HEK293 (cell line): ENCODE data around the gene TEF.

Source experiments
- CTCF ChIA-PET: fragments of 350-600 bp; formaldehyde crosslinking; extraction: SDS; loops from one replicate; lab custom pipeline; 2021; ENCODE audit warnings: antibody characterized with exemption; lab: Yijun Ruan, JAX
- POLR2A ChIA-PET: fragments of 300-600 bp; formaldehyde crosslinking; extraction: SDS; loops from one replicate; lab custom pipeline; 2020; ENCODE audit warnings: antibody characterized with exemption, inconsistent platforms; lab: Yijun Ruan, JAX
- H3K27ac ChIP-seq: fragments of 200-500 bp; sonication (Bioruptor generic); 2 replicates; pipeline ENCODE4 v1.5.1; 2014; ENCODE audit warnings: low read depth, low read length, control low read depth, inconsistent platforms; ENCODE audit errors: extremely low read depth
- H3K36me3 ChIP-seq, 2 experiments: fragments of 200-500 bp in 1 of 2; sonication (Bioruptor generic) in 1 of 2; 1 replicate in 1 of 2; 2 replicates in 1 of 2; pipeline ENCODE4 v1.5.1; 2014 to 2017; ENCODE audit warnings: inconsistent platforms in 2 of 2, low read length in 2 of 2; ENCODE audit not compliant: control insufficient read depth in 2 of 2, insufficient read depth in 1 of 2
- H3K4me1 ChIP-seq: fragments of 200-500 bp; sonication (Bioruptor generic); 2 replicates; pipeline ENCODE4 v1.5.1; 2014; ENCODE audit warnings: mild to moderate bottlenecking, low read length, inconsistent platforms; ENCODE audit not compliant: control insufficient read depth, insufficient read depth
- H3K4me3 ChIP-seq: 2 replicates; pipeline ENCODE4 v1.5.1; 2011; ENCODE audit warnings: low read depth, mild to moderate bottlenecking, control low read depth, low read length, moderate library complexity
- H3K9me3 ChIP-seq: fragments of 200-500 bp; sonication (Bioruptor generic); 2 replicates; pipeline ENCODE4 v1.5.1; 2014; ENCODE audit warnings: low read depth, low read length, inconsistent platforms; ENCODE audit not compliant: control insufficient read depth, insufficient read depth
- EGR2 ChIP-seq: fragments of 450-650 bp; formaldehyde crosslinking; IDR thresholded peaks from 2 replicates; pipeline ENCODE4 v1.5.1; 2016; ENCODE audit warnings: low read depth, missing biosample characterization, missing genetic modification characterization
- GLIS1 ChIP-seq: fragments of 450-650 bp; formaldehyde crosslinking; IDR thresholded peaks from 2 replicates; pipeline ENCODE4 v1.5.1; 2016; ENCODE audit warnings: missing biosample characterization, missing genetic modification characterization
- GLIS2 ChIP-seq: fragments of 450-650 bp; formaldehyde crosslinking; IDR thresholded peaks from 2 replicates; pipeline ENCODE4 v1.5.1; 2016; ENCODE audit warnings: missing biosample characterization, missing genetic modification characterization
- KLF1 ChIP-seq: fragments of 450-650 bp; formaldehyde crosslinking; IDR thresholded peaks from 2 replicates; pipeline ENCODE4 v1.5.1; 2016; ENCODE audit warnings: missing biosample characterization, missing genetic modification characterization
- SETDB1 ChIP-seq: IDR thresholded peaks from one replicate; pipeline ENCODE4 v1.6.1; 2017; ENCODE audit warnings: mild to moderate bottlenecking, low read length, moderate library complexity, mixed read lengths; ENCODE audit not compliant: insufficient read length
- SP7 ChIP-seq: fragments of 450-650 bp; formaldehyde crosslinking; IDR thresholded peaks from 2 replicates; pipeline ENCODE4 v1.5.1; 2016; ENCODE audit warnings: missing biosample characterization, missing genetic modification characterization
- WT1 ChIP-seq: fragments of 450-650 bp; formaldehyde crosslinking; IDR thresholded peaks from 2 replicates; pipeline ENCODE4 v1.5.1; 2016; ENCODE audit warnings: missing biosample characterization, missing genetic modification characterization
- ZBTB48 ChIP-seq: fragments of 450-650 bp; formaldehyde crosslinking; IDR thresholded peaks from 2 replicates; pipeline ENCODE4 v1.5.1; 2016; ENCODE audit warnings: missing biosample characterization, missing genetic modification characterization
- ZNF10 ChIP-seq: fragments of 450-650 bp; formaldehyde crosslinking; IDR thresholded peaks from 2 replicates; pipeline ENCODE4 v1.5.1; 2017; ENCODE audit warnings: missing biosample characterization, missing genetic modification characterization
- ZNF121 ChIP-seq: fragments of 450-650 bp; formaldehyde crosslinking; IDR thresholded peaks from 2 replicates; pipeline ENCODE4 v1.5.1; 2016; ENCODE audit warnings: missing biosample characterization, missing genetic modification characterization
- ZNF16 ChIP-seq: fragments of 450-650 bp; formaldehyde crosslinking; IDR thresholded peaks from 2 replicates; pipeline ENCODE4 v1.5.1; 2016; ENCODE audit warnings: low read depth, missing biosample characterization, missing genetic modification characterization
- ZNF169 ChIP-seq: fragments of 450-650 bp; formaldehyde crosslinking; IDR thresholded peaks from 2 replicates; pipeline ENCODE4 v1.5.1; 2016; ENCODE audit warnings: missing biosample characterization, missing genetic modification characterization
- ZNF341 ChIP-seq: fragments of 450-650 bp; formaldehyde crosslinking; IDR thresholded peaks from 2 replicates; pipeline ENCODE4; 2016; ENCODE audit warnings: low read depth, missing biosample characterization, missing genetic modification characterization
- ZNF366 ChIP-seq: fragments of 450-650 bp; formaldehyde crosslinking; conservative IDR thresholded peaks from 2 replicates; pipeline ENCODE4 v1.5.1; 2016; ENCODE audit warnings: missing biosample characterization, missing genetic modification characterization
- ZNF48 ChIP-seq: fragments of 450-650 bp; formaldehyde crosslinking; IDR thresholded peaks from 2 replicates; pipeline ENCODE4 v1.5.1; 2016; ENCODE audit warnings: missing biosample characterization, missing genetic modification characterization
- TF ChIP-seq, protein P1 (sequence below): fragments of 450-650 bp; formaldehyde crosslinking; IDR thresholded peaks from 2 replicates; pipeline ENCODE4 v1.5.1; 2016; ENCODE audit warnings: missing biosample characterization, missing genetic modification characterization
- TF ChIP-seq, protein P2 (sequence below): IDR thresholded peaks from 2 replicates; pipeline ENCODE4 v1.6.1; 2011; ENCODE audit warnings: mild to moderate bottlenecking, low read depth, low read length, borderline replicate concordance
- TF ChIP-seq, protein P3 (sequence below): fragments of 450-650 bp; formaldehyde crosslinking; IDR thresholded peaks from 2 replicates; pipeline ENCODE4 v1.5.1; 2017; ENCODE audit warnings: missing biosample characterization, missing genetic modification characterization
- TF ChIP-seq, protein P4 (sequence below): fragments of 450-650 bp; formaldehyde crosslinking; IDR thresholded peaks from 2 replicates; pipeline ENCODE4 v1.5.1; 2016; ENCODE audit warnings: missing biosample characterization, missing genetic modification characterization
- TF ChIP-seq, protein P5 (sequence below): fragments of 450-650 bp; formaldehyde crosslinking; IDR thresholded peaks from 2 replicates; pipeline ENCODE4 v1.5.1; 2016; ENCODE audit warnings: missing biosample characterization, missing genetic modification characterization

Gene TEF

DNA sequence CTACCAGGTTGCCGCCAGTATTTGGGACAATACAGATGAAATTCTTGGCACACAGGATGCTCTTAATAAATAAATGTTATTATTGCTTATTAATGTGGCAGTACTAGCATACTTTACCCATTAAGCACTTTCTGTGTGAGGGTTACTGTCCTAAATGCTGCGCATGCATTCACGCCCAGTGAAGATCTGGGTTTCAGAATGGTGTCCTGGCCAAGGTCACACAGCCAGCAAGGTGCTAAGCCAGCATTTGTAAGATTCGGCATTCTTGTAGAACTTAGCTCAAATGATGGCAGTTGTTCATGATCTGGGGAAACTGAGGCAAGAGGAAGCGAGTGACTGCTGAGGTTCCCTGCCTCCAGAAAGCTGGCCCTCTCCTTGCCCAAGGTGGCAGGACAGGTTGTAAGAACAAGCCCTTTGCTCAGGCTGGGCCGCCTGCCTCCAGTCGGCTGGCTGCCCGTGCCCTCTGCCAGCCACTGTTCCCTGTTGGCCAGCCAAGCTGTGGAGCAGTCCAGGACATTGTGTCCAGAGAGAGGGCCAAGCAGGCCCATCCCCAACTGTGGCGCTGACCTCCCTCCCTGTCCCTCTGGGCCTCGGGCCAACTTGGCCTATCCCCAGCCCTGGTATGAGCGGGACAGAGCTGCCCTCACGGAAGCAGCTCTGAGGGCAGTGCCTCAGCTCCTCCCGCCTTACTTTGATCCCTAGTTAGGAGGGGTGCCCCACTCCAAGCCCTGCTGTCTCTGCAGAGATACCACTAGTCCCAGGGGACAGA is 36.1 kb downstream of the TEF start:
- Histone ChIP-seq H3K4me1 (peaks cover 6% of the 10 kb centered on the region; the same call in 1 of the 2 replicates), H3K36me3 (peaks cover 1 to 6% of the 10 kb centered on the region in 2 experiments; a peak in 2 of 3 replicates), H3K9me3 (no peaks in the 10 kb centered on the region), H3K4me3 (no peak overlapping the region), H3K27ac (no peak overlapping the region)
- TF ChIP-seq ZNF169 (tag by site-specific recombination) (no peak), GLIS2 (0 out of 2 replicates have a peak, but pooled peaks have one; percentile 37), ZNF10 (0 out of 2 replicates have a peak, but pooled peaks have one; percentile 27)
- TF ChIP-seq, protein P1, sequence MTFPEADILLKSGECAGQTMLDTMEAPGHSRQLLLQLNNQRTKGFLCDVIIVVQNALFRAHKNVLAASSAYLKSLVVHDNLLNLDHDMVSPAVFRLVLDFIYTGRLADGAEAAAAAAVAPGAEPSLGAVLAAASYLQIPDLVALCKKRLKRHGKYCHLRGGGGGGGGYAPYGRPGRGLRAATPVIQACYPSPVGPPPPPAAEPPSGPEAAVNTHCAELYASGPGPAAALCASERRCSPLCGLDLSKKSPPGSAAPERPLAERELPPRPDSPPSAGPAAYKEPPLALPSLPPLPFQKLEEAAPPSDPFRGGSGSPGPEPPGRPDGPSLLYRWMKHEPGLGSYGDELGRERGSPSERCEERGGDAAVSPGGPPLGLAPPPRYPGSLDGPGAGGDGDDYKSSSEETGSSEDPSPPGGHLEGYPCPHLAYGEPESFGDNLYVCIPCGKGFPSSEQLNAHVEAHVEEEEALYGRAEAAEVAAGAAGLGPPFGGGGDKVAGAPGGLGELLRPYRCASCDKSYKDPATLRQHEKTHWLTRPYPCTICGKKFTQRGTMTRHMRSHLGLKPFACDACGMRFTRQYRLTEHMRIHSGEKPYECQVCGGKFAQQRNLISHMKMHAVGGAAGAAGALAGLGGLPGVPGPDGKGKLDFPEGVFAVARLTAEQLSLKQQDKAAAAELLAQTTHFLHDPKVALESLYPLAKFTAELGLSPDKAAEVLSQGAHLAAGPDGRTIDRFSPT (tag by site-specific recombination) = peak; percentile 46; the same call in 1 of the 2 replicates
- TF ChIP-seq, protein P2, sequence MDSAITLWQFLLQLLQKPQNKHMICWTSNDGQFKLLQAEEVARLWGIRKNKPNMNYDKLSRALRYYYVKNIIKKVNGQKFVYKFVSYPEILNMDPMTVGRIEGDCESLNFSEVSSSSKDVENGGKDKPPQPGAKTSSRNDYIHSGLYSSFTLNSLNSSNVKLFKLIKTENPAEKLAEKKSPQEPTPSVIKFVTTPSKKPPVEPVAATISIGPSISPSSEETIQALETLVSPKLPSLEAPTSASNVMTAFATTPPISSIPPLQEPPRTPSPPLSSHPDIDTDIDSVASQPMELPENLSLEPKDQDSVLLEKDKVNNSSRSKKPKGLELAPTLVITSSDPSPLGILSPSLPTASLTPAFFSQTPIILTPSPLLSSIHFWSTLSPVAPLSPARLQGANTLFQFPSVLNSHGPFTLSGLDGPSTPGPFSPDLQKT = no peak
- POLR2A ChIA-PET = interaction anchor here (0.6 to 5.4 kb wide), 5 partner anchors 8 to 457 kb away, joined by 3 to 36 read pairs (median 4); partner anchors contain the start of genes ACO2, PHF5A and TOB2
- CTCF ChIA-PET = interaction anchor here (0.6 to 2.2 kb wide), 4 partner anchors 14 to 432 kb away, joined by 3 to 6 read pairs (median 5); no protein-coding TSS in a partner anchor

DNA sequence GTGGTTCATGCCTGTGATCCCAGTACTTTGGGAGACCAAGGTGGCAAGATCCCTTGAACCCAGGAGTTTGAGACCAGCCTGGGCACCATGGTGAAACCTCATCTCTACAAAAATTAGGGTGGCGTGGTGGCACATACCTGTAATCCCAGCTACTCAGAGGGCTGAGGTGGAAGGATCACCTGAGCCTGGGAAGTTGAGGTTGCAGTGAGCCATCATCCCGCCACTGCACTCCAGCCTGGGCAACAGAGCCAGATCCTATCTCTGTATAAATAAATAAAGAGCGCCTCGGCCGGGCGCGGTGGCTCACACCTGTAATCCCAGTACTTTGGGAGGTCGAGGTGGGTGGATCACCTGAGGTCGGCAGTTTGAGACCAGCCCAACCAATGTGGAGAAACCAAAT is 37.0 kb downstream of the TEF start:
- H3K36me3 ChIP-seq = peaks cover 6 to 13% of the 10 kb centered on the region in 2 experiments; a peak in 2 of 3 replicates
- no peak overlapping the region for H3K27ac ChIP-seq
- H3K4me1 ChIP-seq = peaks cover 6% of the 10 kb centered on the region; the same call in 1 of the 2 replicates
- TF ChIP-seq, protein P3, sequence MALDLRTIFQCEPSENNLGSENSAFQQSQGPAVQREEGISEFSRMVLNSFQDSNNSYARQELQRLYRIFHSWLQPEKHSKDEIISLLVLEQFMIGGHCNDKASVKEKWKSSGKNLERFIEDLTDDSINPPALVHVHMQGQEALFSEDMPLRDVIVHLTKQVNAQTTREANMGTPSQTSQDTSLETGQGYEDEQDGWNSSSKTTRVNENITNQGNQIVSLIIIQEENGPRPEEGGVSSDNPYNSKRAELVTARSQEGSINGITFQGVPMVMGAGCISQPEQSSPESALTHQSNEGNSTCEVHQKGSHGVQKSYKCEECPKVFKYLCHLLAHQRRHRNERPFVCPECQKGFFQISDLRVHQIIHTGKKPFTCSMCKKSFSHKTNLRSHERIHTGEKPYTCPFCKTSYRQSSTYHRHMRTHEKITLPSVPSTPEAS = no peak
- TF ChIP-seq ZNF48 (tag by site-specific recombination) (no peak), ZNF121 (tag by site-specific recombination) (peak; percentile 54), SETDB1 (no peak)
- CTCF ChIA-PET = interaction anchor here (0.9 to 2.2 kb wide), 4 partner anchors 15 to 108 kb away, joined by 3 to 6 read pairs (median 4); no protein-coding TSS in a partner anchor
- H3K9me3 ChIP-seq = no peaks in the 10 kb centered on the region
- POLR2A ChIA-PET = interaction anchor here (0.6 to 5.4 kb wide), 4 partner anchors 27 to 853 kb away, joined by 3 to 36 read pairs (median 4); partner anchors contain the start of gene TOB2
- no peak overlapping the region for H3K4me3 ChIP-seq

DNA sequence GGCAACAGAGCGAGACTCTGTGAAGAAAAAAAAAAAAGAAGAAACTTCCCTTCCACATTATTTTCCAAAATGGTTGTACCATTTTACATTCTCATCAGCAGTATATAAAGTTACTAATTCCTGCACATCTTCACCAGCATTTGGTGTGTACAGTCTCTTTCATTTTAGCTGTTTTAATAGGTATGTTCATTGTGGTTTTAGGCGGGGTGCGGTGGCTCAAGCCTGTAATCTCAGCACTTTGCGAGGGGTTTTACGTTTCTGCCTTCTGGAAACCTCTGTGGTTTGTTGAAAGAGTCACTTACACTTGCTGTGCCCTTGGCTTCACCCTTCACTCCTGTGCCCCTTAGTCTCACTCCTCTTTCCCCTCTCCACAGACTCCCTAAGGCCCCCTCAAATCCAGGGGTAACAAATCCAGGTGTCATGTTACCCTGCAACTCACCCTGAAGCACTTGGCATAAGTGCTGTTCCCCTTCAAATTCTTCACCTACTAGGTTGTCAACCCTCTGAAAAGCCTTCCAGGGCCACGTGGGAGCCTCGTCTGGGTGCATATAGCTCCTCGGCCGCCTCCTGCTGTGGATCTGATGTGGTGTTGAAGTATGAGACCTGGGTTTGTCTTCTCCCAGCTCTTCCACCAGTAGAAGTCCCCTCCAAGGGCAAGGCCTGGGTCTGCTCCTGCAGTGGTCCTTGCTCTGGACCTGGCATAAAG is 44.1 kb downstream of the TEF start:
- ChIA-PET CTCF (interaction anchor here (0.6 to 1.7 kb wide), 2 partner anchors 92 to 156 kb away, joined by 5 to 6 read pairs; no protein-coding TSS in a partner anchor), POLR2A (interaction anchor here (0.6 to 2.0 kb wide), 7 partner anchors 8 to 187 kb away, joined by 3 to 10 read pairs (median 5); partner anchors contain the start of genes ACO2, PHF5A, TEF and TOB2)
- H3K4me3 ChIP-seq = no peak overlapping the region
- peaks cover 9 to 28% of the 10 kb centered on the region in 2 experiments; a peak in 2 of 3 replicates for H3K36me3 ChIP-seq
- no peaks in the 10 kb centered on the region for H3K9me3 ChIP-seq
- peak overlapping the region; percentile 49; the same call in 1 of the 2 replicates for H3K27ac ChIP-seq
- H3K4me1 ChIP-seq = peaks cover 4% of the 10 kb centered on the region; the same call in 1 of the 2 replicates
- TF ChIP-seq EGR2 = no peak
- TF ChIP-seq ZNF366 (tag by site-specific recombination) = no peak
- TF ChIP-seq ZBTB48 (tag by site-specific recombination) = 0 out of 2 replicates have a peak, but pooled peaks have one; percentile 23
- TF ChIP-seq, protein P4, sequence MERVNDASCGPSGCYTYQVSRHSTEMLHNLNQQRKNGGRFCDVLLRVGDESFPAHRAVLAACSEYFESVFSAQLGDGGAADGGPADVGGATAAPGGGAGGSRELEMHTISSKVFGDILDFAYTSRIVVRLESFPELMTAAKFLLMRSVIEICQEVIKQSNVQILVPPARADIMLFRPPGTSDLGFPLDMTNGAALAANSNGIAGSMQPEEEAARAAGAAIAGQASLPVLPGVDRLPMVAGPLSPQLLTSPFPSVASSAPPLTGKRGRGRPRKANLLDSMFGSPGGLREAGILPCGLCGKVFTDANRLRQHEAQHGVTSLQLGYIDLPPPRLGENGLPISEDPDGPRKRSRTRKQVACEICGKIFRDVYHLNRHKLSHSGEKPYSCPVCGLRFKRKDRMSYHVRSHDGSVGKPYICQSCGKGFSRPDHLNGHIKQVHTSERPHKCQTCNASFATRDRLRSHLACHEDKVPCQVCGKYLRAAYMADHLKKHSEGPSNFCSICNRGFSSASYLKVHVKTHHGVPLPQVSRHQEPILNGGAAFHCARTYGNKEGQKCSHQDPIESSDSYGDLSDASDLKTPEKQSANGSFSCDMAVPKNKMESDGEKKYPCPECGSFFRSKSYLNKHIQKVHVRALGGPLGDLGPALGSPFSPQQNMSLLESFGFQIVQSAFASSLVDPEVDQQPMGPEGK (tag by site-specific recombination) = 0 out of 2 replicates have a peak, but pooled peaks have one; percentile 9
- TF ChIP-seq, protein P5, sequence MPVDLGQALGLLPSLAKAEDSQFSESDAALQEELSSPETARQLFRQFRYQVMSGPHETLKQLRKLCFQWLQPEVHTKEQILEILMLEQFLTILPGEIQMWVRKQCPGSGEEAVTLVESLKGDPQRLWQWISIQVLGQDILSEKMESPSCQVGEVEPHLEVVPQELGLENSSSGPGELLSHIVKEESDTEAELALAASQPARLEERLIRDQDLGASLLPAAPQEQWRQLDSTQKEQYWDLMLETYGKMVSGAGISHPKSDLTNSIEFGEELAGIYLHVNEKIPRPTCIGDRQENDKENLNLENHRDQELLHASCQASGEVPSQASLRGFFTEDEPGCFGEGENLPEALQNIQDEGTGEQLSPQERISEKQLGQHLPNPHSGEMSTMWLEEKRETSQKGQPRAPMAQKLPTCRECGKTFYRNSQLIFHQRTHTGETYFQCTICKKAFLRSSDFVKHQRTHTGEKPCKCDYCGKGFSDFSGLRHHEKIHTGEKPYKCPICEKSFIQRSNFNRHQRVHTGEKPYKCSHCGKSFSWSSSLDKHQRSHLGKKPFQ (tag by site-specific recombination) = peak; percentile 31; the same call in 1 of the 2 replicates
- TF ChIP-seq WT1 (tag by site-specific recombination) = peak; percentile 33; the same call in 1 of the 2 replicates
- no peak for TF ChIP-seq ZNF16 (tag by site-specific recombination)
- TF ChIP-seq ZNF341 (tag by site-specific recombination) = peak; percentile 13; the same call in 1 of the 2 replicates
- peak; percentile 64 for TF ChIP-seq KLF1 (tag by site-specific recombination)
- TF ChIP-seq GLIS1 (tag by site-specific recombination) = peak; percentile 83
- TF ChIP-seq SP7 (tag by site-specific recombination) = peak; percentile 92
